Upper lobe of left lung (tissue), 4 donors: Measurements from ENCODE around the gene CDHR5.

Experiments used
- EP300 ChIP-seq, 4 donors: sonication (generic); formaldehyde crosslinking; IDR thresholded peaks; one replicate each; pipeline ENCODE4 v1.5.1; 2017; ENCODE audit warnings: antibody characterized with exemption in 4 of 4, control low read depth in 2 of 4
- POLR2A ChIP-seq, 4 donors: fragments of 450-650 bp; IDR thresholded peaks; one replicate each; pipeline ENCODE4 v1.5.1; 2016 to 2017; ENCODE audit warnings: antibody characterized with exemption in 4 of 4, mild to moderate bottlenecking in 2 of 4
- POLR2AphosphoS5 ChIP-seq, 2 donors: sonication (generic); formaldehyde crosslinking; IDR thresholded peaks; one replicate each; pipeline ENCODE4 v1.5.1; 2017; ENCODE audit warnings: antibody characterized with exemption in 2 of 2
- TF ChIP-seq, protein P1 (sequence below), 6 experiments: fragments of 450-650 bp in 4 of 6; fragments of 200-600 bp in 2 of 6; sonication (generic) in 2 of 6; IDR thresholded peaks; one replicate each; pipeline ENCODE4 v1.5.1; 2016 to 2019; ENCODE audit warnings: antibody characterized with exemption in 6 of 6

DNA sequence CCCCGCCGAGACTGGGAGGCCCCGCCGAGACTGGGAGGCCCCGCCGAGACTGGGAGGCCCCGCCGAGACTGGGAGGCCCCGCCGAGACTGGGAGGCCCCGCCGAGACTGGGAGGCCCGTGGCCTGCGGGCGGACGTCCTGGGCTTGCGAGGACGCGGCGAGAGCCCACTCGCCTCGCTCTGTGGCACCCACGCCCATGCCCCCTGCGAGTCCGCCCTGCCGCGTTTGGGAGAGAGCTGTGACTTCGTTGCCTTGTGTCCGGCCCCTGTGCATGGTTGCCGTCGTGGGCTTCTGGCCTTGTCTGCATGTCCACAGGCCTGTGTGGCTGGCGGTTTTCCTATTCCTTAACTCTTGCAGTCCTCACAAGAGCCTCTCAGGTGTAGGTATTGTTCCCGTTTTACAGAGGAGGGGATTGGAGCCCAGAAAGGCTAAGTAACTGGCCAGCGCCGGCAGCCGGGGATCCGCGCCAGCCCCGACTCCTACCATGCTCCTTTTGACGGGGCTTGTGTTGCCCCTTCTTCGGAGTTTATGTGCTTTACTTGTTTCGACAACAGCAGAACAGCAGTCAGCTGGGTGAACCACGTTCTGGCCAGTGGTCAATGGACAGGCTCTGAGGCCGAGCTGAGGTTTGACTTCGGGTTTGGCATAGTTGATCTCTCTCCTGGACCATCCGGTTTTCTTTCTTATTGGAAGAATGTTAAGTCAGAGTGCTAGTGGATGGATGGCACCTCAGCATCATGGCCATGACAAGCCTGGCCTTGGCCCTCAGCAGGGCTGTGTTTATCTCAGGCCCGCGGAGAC is 47.7 kb downstream of the CDHR5 start:
- TF ChIP-seq, protein P1, sequence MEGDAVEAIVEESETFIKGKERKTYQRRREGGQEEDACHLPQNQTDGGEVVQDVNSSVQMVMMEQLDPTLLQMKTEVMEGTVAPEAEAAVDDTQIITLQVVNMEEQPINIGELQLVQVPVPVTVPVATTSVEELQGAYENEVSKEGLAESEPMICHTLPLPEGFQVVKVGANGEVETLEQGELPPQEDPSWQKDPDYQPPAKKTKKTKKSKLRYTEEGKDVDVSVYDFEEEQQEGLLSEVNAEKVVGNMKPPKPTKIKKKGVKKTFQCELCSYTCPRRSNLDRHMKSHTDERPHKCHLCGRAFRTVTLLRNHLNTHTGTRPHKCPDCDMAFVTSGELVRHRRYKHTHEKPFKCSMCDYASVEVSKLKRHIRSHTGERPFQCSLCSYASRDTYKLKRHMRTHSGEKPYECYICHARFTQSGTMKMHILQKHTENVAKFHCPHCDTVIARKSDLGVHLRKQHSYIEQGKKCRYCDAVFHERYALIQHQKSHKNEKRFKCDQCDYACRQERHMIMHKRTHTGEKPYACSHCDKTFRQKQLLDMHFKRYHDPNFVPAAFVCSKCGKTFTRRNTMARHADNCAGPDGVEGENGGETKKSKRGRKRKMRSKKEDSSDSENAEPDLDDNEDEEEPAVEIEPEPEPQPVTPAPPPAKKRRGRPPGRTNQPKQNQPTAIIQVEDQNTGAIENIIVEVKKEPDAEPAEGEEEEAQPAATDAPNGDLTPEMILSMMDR (IDR thresholded peaks at IDR 0.05): no peak
- TF ChIP-seq POLR2A (IDR thresholded peaks at IDR 0.05): no peak
- no peak for TF ChIP-seq POLR2AphosphoS5 (IDR thresholded peaks at IDR 0.05)
- no peak for TF ChIP-seq EP300 (IDR thresholded peaks at IDR 0.05)
